Thoracic aorta (tissue), 2 donors: ENCODE data around the gene ZNF436. TPM values are rescaled to one million over a fixed set of nuclear protein-coding genes. Genes with fewer than 3 reads are reported as not detected.

ENCODE experiments used
- ATAC-seq: fragments of 150-250 bp; one replicate; pipeline ENCODE4 v1.8.0; 2017; ENCODE audit warnings: low read depth; ENCODE audit not compliant: insufficient number of reproducible peaks, low FRiP score
- DNase-seq: peaks from one replicate; pipeline ENCODE4 v3.0.0-alpha.2; 2020; ENCODE audit warnings: low spot score
- H3K27ac ChIP-seq, 2 donors: fragments of 200-600 bp; sonication (generic); 1 replicate in 1 of 2; 2 replicates in 1 of 2; pipeline ENCODE4 v1.5.1; 2016; ENCODE audit warnings: mild to moderate bottlenecking in 2 of 2, moderate library complexity in 2 of 2
- H3K27me3 ChIP-seq: fragments of 200-600 bp; sonication (generic); replicated peaks from 2 replicates; pipeline ENCODE4 v1.6.0; 2016; ENCODE audit warnings: mild to moderate bottlenecking; ENCODE audit not compliant: insufficient read depth
- H3K36me3 ChIP-seq: fragments of 200-600 bp; sonication (generic); one replicate; pipeline ENCODE4 v1.5.1; 2016
- H3K4me1 ChIP-seq, 2 donors: fragments of 200-600 bp; sonication (generic); 1 replicate in 1 of 2; 2 replicates in 1 of 2; pipeline versions ENCODE4 v1.5.1 to v1.6.0; 2016; ENCODE audit warnings: low read depth in 2 of 2, mild to moderate bottlenecking in 1 of 2; ENCODE audit not compliant: control insufficient read depth in 1 of 2
- H3K4me3 ChIP-seq: fragments of 200-600 bp; sonication (generic); 2 replicates; pipeline ENCODE4 v1.5.1; 2016; ENCODE audit warnings: mild to moderate bottlenecking
- H3K9me3 ChIP-seq: fragments of 200-600 bp; sonication (generic); 2 replicates; pipeline ENCODE4 v1.5.1; 2016
- CTCF ChIP-seq: fragments of 200-600 bp; sonication (generic); IDR thresholded peaks from one replicate; pipeline ENCODE4 v1.5.1; 2019; ENCODE audit warnings: antibody characterized with exemption
- total RNA-seq, 2 donors: library from RNA; depleted of rRNA; stranded (reverse); fragments of >200 nt; gene quantifications; one replicate each; pipeline versions ENCODE4 v1.1.0 to v1.2.3, GENCODE V29; 2016

The ZNF436 gene
- total RNA-seq, 2 donors from 2014 or later = 9.3 to 17.6 TPM

GRCh38 chr1:23352096-23352695 is 17.4 kb downstream of the ZNF436 start:
- H3K36me3 ChIP-seq = no peaks in the 10 kb centered on the region
- H3K4me3 ChIP-seq = no peak overlapping the region
- no peak overlapping the region for H3K27ac ChIP-seq
- no peaks in the 10 kb centered on the region for H3K9me3 ChIP-seq
- ATAC-seq (no peak), DNase-seq (no peak)
- H3K4me1 ChIP-seq = peaks cover 3 to 10% of the 10 kb centered on the region in 2 donors
- no peaks in the 10 kb centered on the region for H3K27me3 ChIP-seq
- TF ChIP-seq CTCF = no peak

DNA sequence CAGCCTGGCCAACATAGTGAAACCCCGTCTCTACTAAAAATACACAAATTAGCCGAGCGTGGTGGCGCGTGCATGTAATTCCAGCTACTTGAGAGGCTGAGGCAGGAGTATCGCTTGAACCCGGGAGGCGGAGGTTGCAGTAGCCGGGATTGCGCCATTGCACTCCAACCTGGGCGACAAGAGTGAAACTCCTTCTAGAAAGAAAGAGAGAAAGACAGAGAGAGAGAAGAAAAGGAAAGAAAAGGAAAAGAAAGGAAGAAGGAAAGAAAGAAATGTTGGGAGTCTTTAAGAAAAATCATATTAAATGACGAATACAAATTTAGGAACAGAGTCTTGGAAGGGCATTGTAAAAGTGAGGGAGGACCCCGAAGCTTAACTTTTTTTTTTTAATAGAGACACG is 23.7 kb downstream of the ZNF436 start:
- Histone ChIP-seq H3K27ac (no peak overlapping the region), H3K36me3 (no peaks in the 10 kb centered on the region), H3K4me1 (peaks cover 12 to 28% of the 10 kb centered on the region in 2 donors), H3K9me3 (no peaks in the 10 kb centered on the region), H3K4me3 (no peak overlapping the region), H3K27me3 (no peaks in the 10 kb centered on the region)
- ATAC-seq (no peak), DNase-seq (no peak)
- no peak for TF ChIP-seq CTCF

DNA sequence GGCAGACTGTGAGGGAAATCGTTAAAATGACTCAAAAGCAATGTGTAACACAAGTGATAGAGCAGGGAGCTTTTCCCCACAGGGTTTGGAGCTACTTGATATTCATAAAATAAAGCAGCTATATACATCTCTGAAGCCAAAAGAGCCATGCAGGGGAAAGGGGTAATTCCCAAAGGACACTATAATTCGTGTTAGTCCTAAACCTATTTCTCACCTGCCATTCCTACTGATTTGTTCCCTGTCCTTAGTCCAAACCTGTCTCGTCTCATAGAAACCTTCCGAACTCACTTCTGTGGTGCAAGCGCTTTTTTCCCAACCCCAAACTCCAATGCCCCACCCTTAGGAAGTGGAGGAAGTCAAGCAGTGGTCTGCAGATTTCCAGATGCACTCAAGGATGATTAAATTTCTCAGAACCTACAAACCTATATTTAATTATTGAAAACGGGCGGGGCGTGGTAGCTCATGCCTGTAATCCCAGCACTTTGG is 24.6 kb downstream of the ZNF436 start:
- H3K9me3 ChIP-seq = no peaks in the 10 kb centered on the region
- TF ChIP-seq CTCF = no peak

GRCh38 chr1:23344111-23344986 is 25.3 kb downstream of the ZNF436 start, which contains the start of gene HNRNPR:
Gene HNRNPR, minus strand, starts transcription at chr1:23344284. Its CDS starts 3,276 bp downstream, at chr1:23341008.
- Histone ChIP-seq H3K27me3 (no peaks in the 10 kb centered on the region), H3K4me1 (peaks cover 28 to 43% of the 10 kb centered on the region in 2 donors), H3K9me3 (no peaks in the 10 kb centered on the region), H3K36me3 (no peaks in the 10 kb centered on the region), H3K4me3 (peak within 1 kb of the TSS; percentile 93), H3K27ac (peak within 1 kb of the TSS; percentile 88 to 92)
- peak; percentile 97 for DNase-seq
- TF ChIP-seq CTCF = no peak
- peak; percentile 98 for ATAC-seq

More for the DNA sequence above, 24.6 kb downstream of the ZNF436 start:
- peaks cover 21 to 37% of the 10 kb centered on the region in 2 donors for H3K4me1 ChIP-seq
- H3K4me3 ChIP-seq = peak overlapping the region; percentile 93
- H3K36me3 ChIP-seq = no peaks in the 10 kb centered on the region
- H3K27me3 ChIP-seq = no peaks in the 10 kb centered on the region
- ATAC-seq (no peak), DNase-seq (no peak)
- peak overlapping the region; percentile 88 to 92 for H3K27ac ChIP-seq
